Measurements from ENCODE around the gene CASZ1.

The CASZ1 gene

GRCh38 chr1:10799726-10800125 is 3.3 kb upstream of the CASZ1 start:
- peaks cover 2 to 9% of the 10 kb centered on the region in 2 donors for H3K27me3 ChIP-seq (ENCODE audit: control insufficient read depth in 1 of 2, insufficient read depth in 2 of 2, low read length in 2 of 2)
- H3K9me3 ChIP-seq (ENCODE audit: control insufficient read depth in 1 of 2, low read length in 2 of 2) = no peaks in the 10 kb centered on the region
- no peak overlapping the region for H3K27ac ChIP-seq (ENCODE audit: low read depth, low read length)
- H3K36me3 ChIP-seq (ENCODE audit: control insufficient read depth in 1 of 2, insufficient read depth in 2 of 2, low read length in 2 of 2) = no peaks in the 10 kb centered on the region
- no peak overlapping the region for H3K4me3 ChIP-seq (ENCODE audit: low read depth in 1 of 2, low read length in 2 of 2)
- H3K9ac ChIP-seq (ENCODE audit: low read depth in 1 of 2, low read length in 2 of 2) = no peak overlapping the region
- peaks cover 21 to 27% of the 10 kb centered on the region in 2 donors for H3K4me1 ChIP-seq (ENCODE audit: control insufficient read depth in 1 of 2, insufficient read depth in 2 of 2, low read length in 2 of 2)

GRCh38 chr1:10795276-10796021 is 997 bp downstream of the CASZ1 start:
- Histone ChIP-seq H3K4me3 (ENCODE audit: low read depth in 1 of 2, low read length in 2 of 2) (peak overlapping the region; percentile 75 to 88), H3K27me3 (ENCODE audit: control insufficient read depth in 1 of 2, insufficient read depth in 2 of 2, low read length in 2 of 2) (peaks cover 0 to 16% of the 10 kb centered on the region in 2 donors), H3K9ac (ENCODE audit: low read depth in 1 of 2, low read length in 2 of 2) (peak overlapping the region; percentile 84 to 86), H3K36me3 (ENCODE audit: control insufficient read depth in 1 of 2, insufficient read depth in 2 of 2, low read length in 2 of 2) (no peaks in the 10 kb centered on the region), H3K27ac (ENCODE audit: low read depth, low read length) (peak overlapping the region; percentile 73), H3K9me3 (ENCODE audit: control insufficient read depth in 1 of 2, low read length in 2 of 2) (no peaks in the 10 kb centered on the region), H3K4me1 (ENCODE audit: control insufficient read depth in 1 of 2, insufficient read depth in 2 of 2, low read length in 2 of 2) (peaks cover 15 to 16% of the 10 kb centered on the region in 2 donors)

GRCh38 chr1:10794724-10795275 is 1.6 kb downstream of the CASZ1 start:
- Histone ChIP-seq H3K27me3 (ENCODE audit: control insufficient read depth in 1 of 2, insufficient read depth in 2 of 2, low read length in 2 of 2) (peaks cover 0 to 16% of the 10 kb centered on the region in 2 donors), H3K9ac (ENCODE audit: low read depth in 1 of 2, low read length in 2 of 2) (peak overlapping the region; percentile 84 to 86), H3K4me3 (ENCODE audit: low read depth in 1 of 2, low read length in 2 of 2) (peak overlapping the region; percentile 75 to 88), H3K27ac (ENCODE audit: low read depth, low read length) (peak overlapping the region; percentile 78), H3K4me1 (ENCODE audit: control insufficient read depth in 1 of 2, insufficient read depth in 2 of 2, low read length in 2 of 2) (peaks cover 15 to 21% of the 10 kb centered on the region in 2 donors), H3K9me3 (ENCODE audit: control insufficient read depth in 1 of 2, low read length in 2 of 2) (no peaks in the 10 kb centered on the region), H3K36me3 (ENCODE audit: control insufficient read depth in 1 of 2, insufficient read depth in 2 of 2, low read length in 2 of 2) (no peaks in the 10 kb centered on the region)

GRCh38 chr1:10793129-10793651 is 3.3 kb downstream of the CASZ1 start:
- Histone ChIP-seq H3K4me3 (ENCODE audit: low read depth in 1 of 2, low read length in 2 of 2) (peak overlapping the region in 1 of 2 donors; percentile 88), H3K27ac (ENCODE audit: low read depth, low read length) (peak overlapping the region; percentile 78), H3K36me3 (ENCODE audit: control insufficient read depth in 1 of 2, insufficient read depth in 2 of 2, low read length in 2 of 2) (no peaks in the 10 kb centered on the region), H3K4me1 (ENCODE audit: control insufficient read depth in 1 of 2, insufficient read depth in 2 of 2, low read length in 2 of 2) (peaks cover 23 to 33% of the 10 kb centered on the region in 2 donors), H3K9ac (ENCODE audit: low read depth in 1 of 2, low read length in 2 of 2) (peak overlapping the region in 1 of 2 donors; percentile 59), H3K27me3 (ENCODE audit: control insufficient read depth in 1 of 2, insufficient read depth in 2 of 2, low read length in 2 of 2) (peaks cover 0 to 16% of the 10 kb centered on the region in 2 donors), H3K9me3 (ENCODE audit: control insufficient read depth in 1 of 2, low read length in 2 of 2) (no peaks in the 10 kb centered on the region)

GRCh38 chr1:10791105-10791951 is 5.1 kb downstream of the CASZ1 start:
- H3K27ac ChIP-seq (ENCODE audit: low read depth, low read length) = peak overlapping the region; percentile 46
- peaks cover 30 to 38% of the 10 kb centered on the region in 2 donors for H3K4me1 ChIP-seq (ENCODE audit: control insufficient read depth in 1 of 2, insufficient read depth in 2 of 2, low read length in 2 of 2)
- peak overlapping the region; percentile 55 to 59 for H3K9ac ChIP-seq (ENCODE audit: low read depth in 1 of 2, low read length in 2 of 2)
- H3K27me3 ChIP-seq (ENCODE audit: control insufficient read depth in 1 of 2, insufficient read depth in 2 of 2, low read length in 2 of 2) = peaks cover 0 to 8% of the 10 kb centered on the region in 2 donors
- H3K9me3 ChIP-seq (ENCODE audit: control insufficient read depth in 1 of 2, low read length in 2 of 2) = no peaks in the 10 kb centered on the region
- H3K4me3 ChIP-seq (ENCODE audit: low read depth in 1 of 2, low read length in 2 of 2) = peak overlapping the region; percentile 19 to 58
- no peaks in the 10 kb centered on the region for H3K36me3 ChIP-seq (ENCODE audit: control insufficient read depth in 1 of 2, insufficient read depth in 2 of 2, low read length in 2 of 2)

GRCh38 chr1:10789803-10790702 is 6.4 kb downstream of the CASZ1 start:
- H3K4me1 ChIP-seq (ENCODE audit: control insufficient read depth in 1 of 2, insufficient read depth in 2 of 2, low read length in 2 of 2) = peaks cover 40 to 51% of the 10 kb centered on the region in 2 donors
- H3K27ac ChIP-seq (ENCODE audit: low read depth, low read length) = no peak overlapping the region

GRCh38 chr1:10789047-10789791 is 7.2 kb downstream of the CASZ1 start:
- H3K36me3 ChIP-seq (ENCODE audit: control insufficient read depth in 1 of 2, insufficient read depth in 2 of 2, low read length in 2 of 2) = no peaks in the 10 kb centered on the region
- peaks cover 0 to 8% of the 10 kb centered on the region in 2 donors for H3K27me3 ChIP-seq (ENCODE audit: control insufficient read depth in 1 of 2, insufficient read depth in 2 of 2, low read length in 2 of 2)
- H3K9ac ChIP-seq (ENCODE audit: low read depth in 1 of 2, low read length in 2 of 2) = no peak overlapping the region
- H3K27ac ChIP-seq (ENCODE audit: low read depth, low read length) = peak overlapping the region; percentile 16
- peak overlapping the region in 1 of 2 donors; percentile 2 for H3K4me3 ChIP-seq (ENCODE audit: low read depth in 1 of 2, low read length in 2 of 2)
- H3K9me3 ChIP-seq (ENCODE audit: control insufficient read depth in 1 of 2, low read length in 2 of 2) = no peaks in the 10 kb centered on the region
- H3K4me1 ChIP-seq (ENCODE audit: control insufficient read depth in 1 of 2, insufficient read depth in 2 of 2, low read length in 2 of 2) = peaks cover 37 to 55% of the 10 kb centered on the region in 2 donors

More at GRCh38 chr1:10789803-10790702, 6.4 kb downstream of the CASZ1 start:
- H3K4me3 ChIP-seq (ENCODE audit: low read depth in 1 of 2, low read length in 2 of 2) = peak overlapping the region; percentile 2 to 27
- H3K27me3 ChIP-seq (ENCODE audit: control insufficient read depth in 1 of 2, insufficient read depth in 2 of 2, low read length in 2 of 2) = peaks cover 0 to 8% of the 10 kb centered on the region in 2 donors
- no peaks in the 10 kb centered on the region for H3K9me3 ChIP-seq (ENCODE audit: control insufficient read depth in 1 of 2, low read length in 2 of 2)
- H3K36me3 ChIP-seq (ENCODE audit: control insufficient read depth in 1 of 2, insufficient read depth in 2 of 2, low read length in 2 of 2) = no peaks in the 10 kb centered on the region
- no peak overlapping the region for H3K9ac ChIP-seq (ENCODE audit: low read depth in 1 of 2, low read length in 2 of 2)

- Histone ChIP-seq H3K27me3 (ENCODE audit: control insufficient read depth in 1 of 2, insufficient read depth in 2 of 2, low read length in 2 of 2) (peaks cover 0 to 8% of the 10 kb centered on the region in 2 donors), H3K4me3 (ENCODE audit: low read depth in 1 of 2, low read length in 2 of 2) (no peak overlapping the region), H3K9me3 (ENCODE audit: control insufficient read depth in 1 of 2, low read length in 2 of 2) (no peaks in the 10 kb centered on the region), H3K4me1 (ENCODE audit: control insufficient read depth in 1 of 2, insufficient read depth in 2 of 2, low read length in 2 of 2) (peaks cover 35 to 55% of the 10 kb centered on the region in 2 donors), H3K27ac (ENCODE audit: low read depth, low read length) (no peak overlapping the region), H3K36me3 (ENCODE audit: control insufficient read depth in 1 of 2, insufficient read depth in 2 of 2, low read length in 2 of 2) (no peaks in the 10 kb centered on the region), H3K9ac (ENCODE audit: low read depth in 1 of 2, low read length in 2 of 2) (no peak overlapping the region)
Observed at GRCh38 chr1:10788592-10789006, 7.8 kb downstream of the CASZ1 start.

All from duodenal mucosa (tissue), 2 donors.